LNCAP (cell line): ENCODE data around the gene ELOVL6.

Experiments used
- CTCF ChIP-seq: fragments of 450-650 bp; IDR thresholded peaks from 2 replicates; pipeline ENCODE4 v1.5.1; 2017; ENCODE audit warnings: mild to moderate bottlenecking

Gene ELOVL6

DNA sequence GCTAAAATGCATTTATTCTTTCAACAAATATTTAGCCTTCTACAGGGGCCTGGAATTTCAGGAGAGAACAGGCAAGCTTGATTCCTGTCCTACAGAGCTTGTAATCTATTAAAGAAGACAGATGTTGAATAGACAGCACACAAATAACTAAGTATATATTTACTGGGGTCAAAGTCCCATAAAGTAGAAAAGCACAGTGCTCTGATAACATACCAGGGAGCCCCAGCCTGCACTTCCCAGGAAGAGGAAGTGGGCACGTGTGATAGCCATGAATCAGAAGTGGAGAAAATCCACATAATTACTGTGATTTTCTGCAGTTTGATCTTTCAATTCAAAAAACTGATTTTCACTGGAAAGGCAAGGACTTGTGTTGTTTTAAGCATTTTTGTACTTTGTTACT is 156.7 kb downstream of the ELOVL6 start:
- TF ChIP-seq CTCF, result no peak

- no peak for TF ChIP-seq CTCF
Observed at GRCh38 chr4:110034026-110034393, 164.4 kb downstream of the ELOVL6 start.

- no peak for TF ChIP-seq CTCF
Observed at GRCh38 chr4:110033355-110034025, 164.9 kb downstream of the ELOVL6 start.

GRCh38 chr4:110032603-110033002 is 165.8 kb downstream of the ELOVL6 start:
- TF ChIP-seq CTCF, result no peak

DNA sequence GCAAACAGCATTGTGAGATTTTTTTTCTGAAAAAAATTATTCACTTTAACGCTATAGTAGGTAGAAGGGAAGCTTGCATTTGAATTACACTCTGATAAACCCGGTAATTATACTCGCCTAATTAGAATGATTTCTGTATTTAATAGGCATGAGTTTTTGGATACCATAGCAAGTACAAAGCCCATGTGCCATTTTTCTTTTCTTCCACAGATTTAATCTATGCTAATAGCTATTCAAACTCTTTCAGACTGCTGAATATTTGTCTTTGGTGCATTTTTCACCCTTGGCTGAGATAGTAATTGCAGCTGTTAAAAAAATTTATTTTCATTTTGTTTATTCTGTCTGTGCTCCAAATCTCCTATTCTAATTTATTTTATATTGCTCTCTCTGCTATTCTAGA is 172.7 kb downstream of the ELOVL6 start:
- TF ChIP-seq CTCF, result no peak

DNA sequence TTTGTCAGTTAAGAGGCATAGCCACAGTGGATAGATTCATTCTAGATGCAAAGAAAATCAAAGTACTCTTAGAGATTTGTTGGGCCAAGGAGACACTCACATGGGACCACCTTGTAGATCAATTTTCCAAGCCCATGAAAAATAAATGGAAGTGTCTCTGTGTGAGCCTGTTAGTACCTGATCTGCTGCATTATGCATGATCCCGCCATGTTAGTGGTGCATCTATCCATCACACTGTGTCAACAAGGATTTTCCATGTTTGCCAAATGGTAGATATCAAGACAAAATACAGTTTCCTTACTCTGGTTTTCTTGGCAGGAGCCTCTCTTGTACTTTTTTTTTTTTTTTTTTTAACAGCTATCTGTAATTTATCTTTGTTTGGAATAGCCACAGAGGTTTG is 173.4 kb downstream of the ELOVL6 start:
- TF ChIP-seq CTCF, result no peak

GRCh38 chr4:110022457-110022856 is 176.0 kb downstream of the ELOVL6 start:
- no peak for TF ChIP-seq CTCF
